ENCODE results near the gene S100PBP.

S100PBP gene

DNA sequence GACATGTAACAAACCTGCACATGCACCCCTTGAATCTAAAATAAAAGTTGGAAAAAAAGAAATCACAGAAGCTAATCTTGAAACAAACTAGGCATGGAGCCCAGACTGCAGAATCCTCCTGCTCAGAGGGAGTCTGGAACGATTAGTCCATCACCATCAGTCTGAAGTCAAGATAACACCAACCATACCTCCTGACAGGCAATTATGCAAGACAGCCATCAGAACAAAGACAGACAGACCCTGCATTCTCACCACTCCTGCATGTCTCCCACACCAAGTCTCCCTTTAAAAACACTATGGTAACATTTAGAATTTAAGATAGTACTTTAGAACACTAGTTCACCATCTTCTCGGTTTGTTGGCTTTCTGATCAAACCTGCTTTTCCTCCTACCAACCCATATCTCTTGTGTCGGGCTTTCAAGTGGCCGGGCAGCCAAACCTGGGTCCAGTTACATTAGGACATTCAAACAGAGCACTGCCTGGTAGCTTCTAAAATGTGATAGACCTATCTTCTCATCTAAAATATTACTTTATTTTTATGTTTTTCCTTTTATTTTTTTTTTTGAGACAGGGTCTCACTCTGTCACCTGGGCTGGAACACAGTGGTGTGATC, 10.4 kb upstream of the S100PBP start:
- TF ChIP-seq, protein P1, sequence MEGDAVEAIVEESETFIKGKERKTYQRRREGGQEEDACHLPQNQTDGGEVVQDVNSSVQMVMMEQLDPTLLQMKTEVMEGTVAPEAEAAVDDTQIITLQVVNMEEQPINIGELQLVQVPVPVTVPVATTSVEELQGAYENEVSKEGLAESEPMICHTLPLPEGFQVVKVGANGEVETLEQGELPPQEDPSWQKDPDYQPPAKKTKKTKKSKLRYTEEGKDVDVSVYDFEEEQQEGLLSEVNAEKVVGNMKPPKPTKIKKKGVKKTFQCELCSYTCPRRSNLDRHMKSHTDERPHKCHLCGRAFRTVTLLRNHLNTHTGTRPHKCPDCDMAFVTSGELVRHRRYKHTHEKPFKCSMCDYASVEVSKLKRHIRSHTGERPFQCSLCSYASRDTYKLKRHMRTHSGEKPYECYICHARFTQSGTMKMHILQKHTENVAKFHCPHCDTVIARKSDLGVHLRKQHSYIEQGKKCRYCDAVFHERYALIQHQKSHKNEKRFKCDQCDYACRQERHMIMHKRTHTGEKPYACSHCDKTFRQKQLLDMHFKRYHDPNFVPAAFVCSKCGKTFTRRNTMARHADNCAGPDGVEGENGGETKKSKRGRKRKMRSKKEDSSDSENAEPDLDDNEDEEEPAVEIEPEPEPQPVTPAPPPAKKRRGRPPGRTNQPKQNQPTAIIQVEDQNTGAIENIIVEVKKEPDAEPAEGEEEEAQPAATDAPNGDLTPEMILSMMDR (IDR thresholded peaks at IDR 0.05; ENCODE audit: poor library complexity, severe bottlenecking) = no peak
- H3K36me3 ChIP-seq (ENCODE audit: low read depth) = peaks cover 85% of the 10 kb centered on the region
- no peak for ATAC-seq (ENCODE audit: low read depth)

DNA sequence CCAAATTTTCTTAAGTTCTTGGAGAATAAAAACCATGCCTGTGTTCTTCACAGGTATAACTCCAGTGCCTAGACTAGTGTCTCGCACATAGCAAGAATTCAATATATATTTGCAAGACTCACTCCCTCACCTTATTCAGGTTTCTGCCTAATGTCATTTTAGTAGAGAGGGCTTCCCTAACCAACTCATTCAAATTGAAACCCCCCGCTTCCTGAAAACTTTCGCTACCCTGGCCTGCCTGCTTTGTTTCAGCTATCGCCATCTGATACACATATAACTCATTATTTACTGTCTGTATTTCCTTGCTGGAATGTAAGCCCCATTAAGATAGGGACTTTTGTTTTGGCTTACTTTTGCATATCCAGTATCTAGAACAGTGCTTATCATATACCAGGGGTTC, 8.9 kb upstream of the S100PBP start:
- Histone ChIP-seq H3K36me3 (ENCODE audit: low read depth) (peaks cover 85% of the 10 kb centered on the region), H3K4me3 (ENCODE audit: severe bottlenecking) (no peak overlapping the region), H3K4me1 (ENCODE audit: insufficient read depth, poor library complexity, severe bottlenecking) (no peaks in the 10 kb centered on the region), H3K27ac (ENCODE audit: poor library complexity, severe bottlenecking) (no peak overlapping the region), H3K9me3 (ENCODE audit: severe bottlenecking) (no peaks in the 10 kb centered on the region), H3K27me3 (ENCODE audit: insufficient read depth, poor library complexity, severe bottlenecking) (no peaks in the 10 kb centered on the region)
- ATAC-seq (ENCODE audit: low read depth) = no peak
- TF ChIP-seq, protein P1 (IDR thresholded peaks at IDR 0.05; ENCODE audit: poor library complexity, severe bottlenecking) = no peak
- no peak for DNase-seq (ENCODE audit: low spot score)

More for the DNA sequence above, 10.4 kb upstream of the S100PBP start:
- no peak overlapping the region for H3K4me3 ChIP-seq (ENCODE audit: severe bottlenecking)
- no peak for DNase-seq (ENCODE audit: low spot score)
- no peaks in the 10 kb centered on the region for H3K4me1 ChIP-seq (ENCODE audit: insufficient read depth, poor library complexity, severe bottlenecking)
- H3K9me3 ChIP-seq (ENCODE audit: severe bottlenecking) = no peaks in the 10 kb centered on the region
- H3K27ac ChIP-seq (ENCODE audit: poor library complexity, severe bottlenecking) = no peak overlapping the region
- H3K27me3 ChIP-seq (ENCODE audit: insufficient read depth, poor library complexity, severe bottlenecking) = no peaks in the 10 kb centered on the region

DNA sequence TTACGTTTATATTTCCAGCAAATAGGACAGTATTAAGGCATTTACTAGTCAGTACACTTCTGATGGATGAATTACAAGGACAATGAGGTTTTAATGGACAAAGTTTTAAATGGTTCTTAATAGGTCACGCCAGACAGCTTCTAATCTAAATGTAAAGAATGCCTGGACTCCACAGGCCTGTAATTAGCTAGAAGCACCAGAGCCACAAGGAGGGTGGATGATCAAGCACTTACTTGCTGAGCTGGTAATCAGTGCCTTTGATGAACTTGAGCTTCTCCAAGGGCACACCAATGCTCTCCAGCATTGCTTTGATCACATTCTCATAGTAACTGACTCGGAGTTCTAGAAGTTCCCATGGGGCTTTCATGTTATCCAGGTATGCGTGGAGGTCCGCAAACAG, 7.1 kb upstream of the S100PBP start:
- Histone ChIP-seq H3K9me3 (ENCODE audit: severe bottlenecking) (no peaks in the 10 kb centered on the region), H3K27ac (ENCODE audit: poor library complexity, severe bottlenecking) (no peak overlapping the region), H3K4me3 (ENCODE audit: severe bottlenecking) (no peak overlapping the region), H3K36me3 (ENCODE audit: low read depth) (peaks cover 100% of the 10 kb centered on the region), H3K27me3 (ENCODE audit: insufficient read depth, poor library complexity, severe bottlenecking) (no peaks in the 10 kb centered on the region), H3K4me1 (ENCODE audit: insufficient read depth, poor library complexity, severe bottlenecking) (peaks cover 10% of the 10 kb centered on the region)
- TF ChIP-seq, protein P1 (IDR thresholded peaks at IDR 0.05; ENCODE audit: poor library complexity, severe bottlenecking) = no peak
- ATAC-seq (ENCODE audit: low read depth) (no peak), DNase-seq (ENCODE audit: low spot score) (no peak)

DNA sequence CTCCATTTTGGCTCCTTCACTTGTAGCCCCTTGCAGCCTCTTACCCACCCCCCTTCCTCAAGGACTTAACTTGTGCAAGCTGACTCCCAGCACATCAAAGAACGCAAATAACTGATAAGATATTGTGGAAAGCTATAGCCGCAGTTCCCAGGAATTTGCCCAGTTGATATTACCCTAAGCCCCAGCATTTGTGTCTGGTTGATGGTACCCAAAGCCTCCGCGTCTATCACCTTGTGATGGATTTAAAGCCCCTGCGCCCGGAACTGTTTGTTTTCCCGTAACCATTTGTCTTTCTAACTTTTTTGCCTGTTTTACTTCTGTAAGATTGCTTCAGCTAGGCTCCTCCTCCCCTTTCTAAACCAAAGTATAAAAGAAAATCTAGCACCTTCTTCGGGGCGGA, 6.2 kb upstream of the S100PBP start:
- no peak overlapping the region for H3K27ac ChIP-seq (ENCODE audit: poor library complexity, severe bottlenecking)
- no peak overlapping the region for H3K4me3 ChIP-seq (ENCODE audit: severe bottlenecking)
- no peaks in the 10 kb centered on the region for H3K9me3 ChIP-seq (ENCODE audit: severe bottlenecking)
- ATAC-seq (ENCODE audit: low read depth) (no peak), DNase-seq (ENCODE audit: low spot score) (no peak)
- peaks cover 99% of the 10 kb centered on the region for H3K36me3 ChIP-seq (ENCODE audit: low read depth)
- H3K27me3 ChIP-seq (ENCODE audit: insufficient read depth, poor library complexity, severe bottlenecking) = no peaks in the 10 kb centered on the region
- H3K4me1 ChIP-seq (ENCODE audit: insufficient read depth, poor library complexity, severe bottlenecking) = peaks cover 10% of the 10 kb centered on the region
- TF ChIP-seq, protein P1 (IDR thresholded peaks at IDR 0.05; ENCODE audit: poor library complexity, severe bottlenecking) = no peak

DNA sequence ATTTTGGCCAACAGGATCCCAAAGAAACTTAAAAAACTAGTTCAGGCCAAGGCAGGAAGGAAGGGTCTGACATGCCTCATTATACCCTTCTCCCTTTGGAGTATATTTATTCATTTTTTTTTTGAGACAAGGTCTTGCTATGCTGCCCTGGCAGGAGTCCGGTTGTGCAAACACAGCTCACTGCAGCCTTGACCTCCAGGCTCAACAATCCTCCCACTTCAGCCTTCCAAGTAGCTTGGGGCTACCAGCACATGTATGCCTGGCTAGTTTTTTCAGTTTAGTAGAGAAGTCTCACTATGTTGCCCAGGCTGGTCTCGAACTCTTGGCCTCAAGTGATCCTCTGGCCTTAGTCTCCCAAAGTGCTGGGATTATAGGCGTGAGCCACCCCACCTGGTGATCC, 5.5 kb upstream of the S100PBP start:
- DNase-seq (ENCODE audit: low spot score) = no peak
- Histone ChIP-seq H3K4me1 (ENCODE audit: insufficient read depth, poor library complexity, severe bottlenecking) (peaks cover 10% of the 10 kb centered on the region), H3K27me3 (ENCODE audit: insufficient read depth, poor library complexity, severe bottlenecking) (no peaks in the 10 kb centered on the region), H3K27ac (ENCODE audit: poor library complexity, severe bottlenecking) (no peak overlapping the region), H3K36me3 (ENCODE audit: low read depth) (peaks cover 99% of the 10 kb centered on the region), H3K9me3 (ENCODE audit: severe bottlenecking) (no peaks in the 10 kb centered on the region), H3K4me3 (ENCODE audit: severe bottlenecking) (no peak overlapping the region)
- no peak for ATAC-seq (ENCODE audit: low read depth)
- TF ChIP-seq, protein P1 (IDR thresholded peaks at IDR 0.05; ENCODE audit: poor library complexity, severe bottlenecking) = no peak
